ENCODE data around the gene CACNG8. TPM values are rescaled to one million over a fixed set of nuclear protein-coding genes. Genes with fewer than 3 reads are reported as not detected.

The CACNG8 gene
- polyA plus RNA-seq, 1 experiment: 0.01 TPM

- POLR2A ChIA-PET: no interaction called here
Measured at GRCh38 chr19:54023191-54023590, 60.5 kb downstream of the CACNG8 start.

GRCh38 chr19:54024660-54025059 lies 61.9 kb downstream of the CACNG8 start:
- POLR2A ChIA-PET: no interaction called here
- Histone ChIP-seq H3K36me3 (ENCODE audit: control insufficient read depth, insufficient read depth, low read length) (no peaks in the 10 kb centered on the region), H3K4me3 (ENCODE audit: low read depth, low read length) (no peak overlapping the region), H3K27me3 (ENCODE audit: control insufficient read depth, insufficient read depth, low read length) (no peaks in the 10 kb centered on the region; the same call in 1 of the 2 replicates)
- CTCF ChIA-PET: interaction anchor here (1.0 to 9.3 kb wide), 26 partner anchors 10 to 231 kb away, joined by 3 to 182 read pairs (median 9); no protein-coding TSS in a partner anchor
- TF ChIP-seq CTCF (IDR thresholded peaks at IDR 0.05; ENCODE audit: insufficient read depth, low read depth, low read length): no peak
- DNase-seq (ENCODE audit: low read depth): no peak

More at GRCh38 chr19:54023191-54023590, 60.5 kb downstream of the CACNG8 start:
- Histone ChIP-seq H3K4me3 (ENCODE audit: low read depth, low read length) (no peak overlapping the region), H3K36me3 (ENCODE audit: control insufficient read depth, insufficient read depth, low read length) (no peaks in the 10 kb centered on the region), H3K27me3 (ENCODE audit: control insufficient read depth, insufficient read depth, low read length) (no peaks in the 10 kb centered on the region)
- no peak for TF ChIP-seq CTCF (IDR thresholded peaks at IDR 0.05; ENCODE audit: insufficient read depth, low read depth, low read length)
- DNase-seq (ENCODE audit: low read depth): no peak
- CTCF ChIA-PET: interaction anchor here (0.9 to 9.3 kb wide), 33 partner anchors 8 to 247 kb away, joined by 3 to 182 read pairs (median 9); no protein-coding TSS in a partner anchor

DNA sequence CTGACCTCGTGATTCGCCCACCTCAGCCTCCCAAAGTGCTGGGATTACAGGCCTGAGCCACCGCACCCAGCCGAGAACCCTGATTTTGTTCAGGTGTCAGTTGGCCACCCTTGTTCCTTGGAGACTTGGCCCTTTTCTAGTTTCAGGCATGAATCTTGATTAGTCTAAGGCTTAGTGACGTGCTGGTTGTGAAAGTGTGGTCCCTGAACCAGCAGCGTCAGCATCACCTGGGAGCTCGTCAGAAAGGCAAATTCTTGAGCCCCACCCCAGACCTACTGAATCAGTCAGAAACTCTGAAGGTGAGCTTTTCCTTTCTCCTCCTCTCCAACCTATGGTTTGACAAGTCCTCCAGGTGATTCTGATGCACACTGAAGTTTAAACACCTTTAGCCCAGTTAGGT lies 63.9 kb downstream of the CACNG8 start:
- TF ChIP-seq CTCF (IDR thresholded peaks at IDR 0.05; ENCODE audit: insufficient read depth, low read depth, low read length): no peak
- DNase-seq (ENCODE audit: low read depth): no peak
- Histone ChIP-seq H3K27me3 (ENCODE audit: control insufficient read depth, insufficient read depth, low read length) (no peaks in the 10 kb centered on the region; the same call in 1 of the 2 replicates), H3K4me3 (ENCODE audit: low read depth, low read length) (no peak overlapping the region), H3K36me3 (ENCODE audit: control insufficient read depth, insufficient read depth, low read length) (no peaks in the 10 kb centered on the region)
- ChIA-PET CTCF (interaction anchor here (0.6 to 9.3 kb wide), 4 partner anchors 15 to 233 kb away, joined by 3 to 182 read pairs (median 45); no protein-coding TSS in a partner anchor), POLR2A (no interaction called here)

DNA sequence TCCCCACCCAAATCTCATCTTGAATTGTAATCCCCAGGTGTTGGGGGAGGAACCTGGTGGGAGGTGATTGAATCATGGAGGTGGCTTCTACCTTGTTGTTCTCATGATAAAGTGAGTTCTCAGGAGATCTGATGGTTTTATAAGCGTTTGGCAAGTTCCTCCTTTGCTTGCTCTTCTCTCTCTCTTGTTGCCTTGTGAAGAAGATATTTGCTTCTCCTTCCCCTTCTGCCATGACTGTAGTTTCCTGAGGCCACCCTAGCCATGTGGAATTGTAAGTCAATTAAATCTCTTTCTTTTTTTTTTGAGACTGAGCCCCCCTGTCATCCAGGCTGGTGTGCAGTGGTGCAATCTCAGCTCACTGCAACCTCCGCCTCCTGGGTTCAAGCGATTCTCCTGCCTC lies 66.6 kb downstream of the CACNG8 start:
- H3K36me3 ChIP-seq (ENCODE audit: control insufficient read depth, insufficient read depth, low read length): no peaks in the 10 kb centered on the region
- DNase-seq (ENCODE audit: low read depth): no peak
- H3K4me3 ChIP-seq (ENCODE audit: low read depth, low read length): no peak overlapping the region
- CTCF ChIA-PET: interaction anchor here (0.8 to 9.3 kb wide), 13 partner anchors 10 to 236 kb away, joined by 3 to 182 read pairs (median 6); partner anchors contain the start of gene CACNG6
- no peaks in the 10 kb centered on the region; the same call in 1 of the 2 replicates for H3K27me3 ChIP-seq (ENCODE audit: control insufficient read depth, insufficient read depth, low read length)
- no peak for TF ChIP-seq CTCF (IDR thresholded peaks at IDR 0.05; ENCODE audit: insufficient read depth, low read depth, low read length)
- POLR2A ChIA-PET: no interaction called here

GRCh38 chr19:54029930-54030490 lies 67.3 kb downstream of the CACNG8 start:
- H3K36me3 ChIP-seq (ENCODE audit: control insufficient read depth, insufficient read depth, low read length): no peaks in the 10 kb centered on the region
- peak; percentile 77 for TF ChIP-seq CTCF (IDR thresholded peaks at IDR 0.05; ENCODE audit: insufficient read depth, low read depth, low read length)
- no peak for DNase-seq (ENCODE audit: low read depth)
- H3K27me3 ChIP-seq (ENCODE audit: control insufficient read depth, insufficient read depth, low read length): no peaks in the 10 kb centered on the region; the same call in 1 of the 2 replicates
- H3K4me3 ChIP-seq (ENCODE audit: low read depth, low read length): no peak overlapping the region
- ChIA-PET CTCF (interaction anchor here (0.6 to 9.3 kb wide), 23 partner anchors 9 to 275 kb away, joined by 3 to 182 read pairs (median 4); partner anchors contain the start of gene CACNG6), POLR2A (no interaction called here)
